ENCODE measurements around the gene HIPK2. TPM values are rescaled to one million over a fixed set of nuclear protein-coding genes. Genes with fewer than 3 reads are reported as not detected.

Gene HIPK2
- total RNA-seq, 1 experiment from 2014 or later = 33.4 TPM

- Mint-ChIP-seq H3K27me3 (ENCODE audit: unreplicated experiment) (no peaks in the 10 kb centered on the region), H3K4me3 (ENCODE audit: low read depth, unreplicated experiment) (no peak overlapping the region), H3K36me3 (ENCODE audit: insufficient read depth, unreplicated experiment) (no peaks in the 10 kb centered on the region), H3K4me1 (ENCODE audit: low read depth, unreplicated experiment) (no peaks in the 10 kb centered on the region), H3K9me3 (ENCODE audit: low read depth, unreplicated experiment) (no peaks in the 10 kb centered on the region), H3K27ac (ENCODE audit: unreplicated experiment) (no peak overlapping the region)
- intact Hi-C loops (cut with micrococcal nuclease; ENCODE audit: unreplicated experiment) = no loop called here
- no TSS peak for BruUV-seq (replicated peaks)
- CTCF ChIA-PET = interaction anchor here (0.6 to 1.1 kb wide), 2 partner anchors 30 to 61 kb away, joined by 3 to 4 read pairs; no protein-coding TSS in a partner anchor
- TF ChIP-seq CTCF (IDR thresholded peaks at IDR 0.05; ENCODE audit: unreplicated experiment) = no peak
- DNase-seq = no peak
These were observed 206.1 kb downstream of the HIPK2 start for GRCh38 chr7:139571651-139572050.

GRCh38 chr7:139571190-139571589 is 206.6 kb downstream of the HIPK2 start:
- no TSS peak for BruUV-seq (replicated peaks)
- no peak for DNase-seq
- Mint-ChIP-seq H3K4me1 (ENCODE audit: low read depth, unreplicated experiment) (no peaks in the 10 kb centered on the region), H3K27me3 (ENCODE audit: unreplicated experiment) (no peaks in the 10 kb centered on the region), H3K36me3 (ENCODE audit: insufficient read depth, unreplicated experiment) (no peaks in the 10 kb centered on the region), H3K9me3 (ENCODE audit: low read depth, unreplicated experiment) (no peaks in the 10 kb centered on the region), H3K4me3 (ENCODE audit: low read depth, unreplicated experiment) (no peak overlapping the region), H3K27ac (ENCODE audit: unreplicated experiment) (no peak overlapping the region)
- CTCF ChIA-PET = interaction anchor here (0.6 kb wide), 1 partner anchor 61 kb away, joined by 4 read pairs; no protein-coding TSS in a partner anchor
- no peak for TF ChIP-seq CTCF (IDR thresholded peaks at IDR 0.05; ENCODE audit: unreplicated experiment)
- intact Hi-C loops (cut with micrococcal nuclease; ENCODE audit: unreplicated experiment) = no loop called here

- CTCF ChIA-PET = no interaction called here
- Mint-ChIP-seq H3K4me3 (ENCODE audit: low read depth, unreplicated experiment) (no peak overlapping the region), H3K27ac (ENCODE audit: unreplicated experiment) (no peak overlapping the region), H3K36me3 (ENCODE audit: insufficient read depth, unreplicated experiment) (no peaks in the 10 kb centered on the region), H3K27me3 (ENCODE audit: unreplicated experiment) (no peaks in the 10 kb centered on the region), H3K4me1 (ENCODE audit: low read depth, unreplicated experiment) (no peaks in the 10 kb centered on the region), H3K9me3 (ENCODE audit: low read depth, unreplicated experiment) (no peaks in the 10 kb centered on the region)
- TF ChIP-seq CTCF (IDR thresholded peaks at IDR 0.05; ENCODE audit: unreplicated experiment) = no peak
- no peak for DNase-seq
- intact Hi-C loops (cut with micrococcal nuclease; ENCODE audit: unreplicated experiment) = no loop called here
- no TSS peak for BruUV-seq (replicated peaks)
These were observed 207.2 kb downstream of the HIPK2 start for GRCh38 chr7:139570626-139571025.

GRCh38 chr7:139570119-139570518 is 207.7 kb downstream of the HIPK2 start:
- Mint-ChIP-seq H3K4me3 (ENCODE audit: low read depth, unreplicated experiment) (no peak overlapping the region), H3K4me1 (ENCODE audit: low read depth, unreplicated experiment) (no peaks in the 10 kb centered on the region), H3K27me3 (ENCODE audit: unreplicated experiment) (no peaks in the 10 kb centered on the region), H3K9me3 (ENCODE audit: low read depth, unreplicated experiment) (no peaks in the 10 kb centered on the region), H3K27ac (ENCODE audit: unreplicated experiment) (no peak overlapping the region), H3K36me3 (ENCODE audit: insufficient read depth, unreplicated experiment) (no peaks in the 10 kb centered on the region)
- intact Hi-C loops (cut with micrococcal nuclease; ENCODE audit: unreplicated experiment) = no loop called here
- TF ChIP-seq CTCF (IDR thresholded peaks at IDR 0.05; ENCODE audit: unreplicated experiment) = no peak
- BruUV-seq (replicated peaks) = no TSS peak
- CTCF ChIA-PET = no interaction called here
- no peak for DNase-seq

Measured in Calu3 (cell line).